HEK293 (cell line): ENCODE data around the gene PPP4R1.

Source experiments
- CTCF ChIA-PET: fragments of 350-600 bp; formaldehyde crosslinking; extraction: SDS; loops from one replicate; lab custom pipeline; 2021; ENCODE audit warnings: antibody characterized with exemption; lab: Yijun Ruan, JAX
- POLR2A ChIA-PET: fragments of 300-600 bp; formaldehyde crosslinking; extraction: SDS; loops from one replicate; lab custom pipeline; 2020; ENCODE audit warnings: antibody characterized with exemption, inconsistent platforms; lab: Yijun Ruan, JAX
- H3K27ac ChIP-seq: fragments of 200-500 bp; sonication (Bioruptor generic); 2 replicates; pipeline ENCODE4 v1.5.1; 2014; ENCODE audit warnings: low read depth, low read length, control low read depth, inconsistent platforms; ENCODE audit errors: extremely low read depth
- H3K36me3 ChIP-seq, 2 experiments: fragments of 200-500 bp in 1 of 2; sonication (Bioruptor generic) in 1 of 2; 1 replicate in 1 of 2; 2 replicates in 1 of 2; pipeline ENCODE4 v1.5.1; 2014 to 2017; ENCODE audit warnings: inconsistent platforms in 2 of 2, low read length in 2 of 2; ENCODE audit not compliant: control insufficient read depth in 2 of 2, insufficient read depth in 1 of 2
- H3K4me1 ChIP-seq: fragments of 200-500 bp; sonication (Bioruptor generic); 2 replicates; pipeline ENCODE4 v1.5.1; 2014; ENCODE audit warnings: mild to moderate bottlenecking, low read length, inconsistent platforms; ENCODE audit not compliant: control insufficient read depth, insufficient read depth
- H3K4me3 ChIP-seq: 2 replicates; pipeline ENCODE4 v1.5.1; 2011; ENCODE audit warnings: low read depth, mild to moderate bottlenecking, control low read depth, low read length, moderate library complexity
- H3K9me3 ChIP-seq: fragments of 200-500 bp; sonication (Bioruptor generic); 2 replicates; pipeline ENCODE4 v1.5.1; 2014; ENCODE audit warnings: low read depth, low read length, inconsistent platforms; ENCODE audit not compliant: control insufficient read depth, insufficient read depth
- GFI1B ChIP-seq: fragments of 450-650 bp; formaldehyde crosslinking; IDR thresholded peaks from 2 replicates; pipeline ENCODE4 v1.5.1; 2016; ENCODE audit warnings: missing biosample characterization, missing genetic modification characterization
- MEIS1 ChIP-seq: sonication (generic); formaldehyde crosslinking; IDR thresholded peaks from 2 replicates; pipeline ENCODE4 v1.8.1; 2022; ENCODE audit warnings: missing genetic modification reagents, mild to moderate bottlenecking, borderline replicate concordance
- SETDB1 ChIP-seq: IDR thresholded peaks from one replicate; pipeline ENCODE4 v1.6.1; 2017; ENCODE audit warnings: mild to moderate bottlenecking, low read length, moderate library complexity, mixed read lengths; ENCODE audit not compliant: insufficient read length
- SP2 ChIP-seq: fragments of 450-650 bp; formaldehyde crosslinking; IDR thresholded peaks from 2 replicates; pipeline ENCODE4 v1.5.1; 2016; ENCODE audit warnings: missing biosample characterization, missing genetic modification characterization
- SP3 ChIP-seq: fragments of 450-650 bp; formaldehyde crosslinking; IDR thresholded peaks from 2 replicates; pipeline ENCODE4 v1.5.1; 2016; ENCODE audit warnings: missing biosample characterization, missing genetic modification characterization
- ZBTB17 ChIP-seq: fragments of 450-650 bp; formaldehyde crosslinking; IDR thresholded peaks from 2 replicates; pipeline ENCODE4 v1.5.1; 2016; ENCODE audit warnings: missing biosample characterization, missing genetic modification characterization
- ZBTB20 ChIP-seq: fragments of 450-650 bp; formaldehyde crosslinking; IDR thresholded peaks from 2 replicates; pipeline ENCODE4 v1.5.1; 2016; ENCODE audit warnings: missing biosample characterization, missing genetic modification characterization
- ZIC2 ChIP-seq: fragments of 450-650 bp; formaldehyde crosslinking; IDR thresholded peaks from 2 replicates; pipeline ENCODE4 v1.5.1; 2016; ENCODE audit warnings: missing biosample characterization, missing genetic modification characterization
- ZNF138 ChIP-seq: fragments of 450-650 bp; formaldehyde crosslinking; IDR thresholded peaks from 2 replicates; pipeline ENCODE4 v1.5.1; 2016; ENCODE audit warnings: missing biosample characterization, missing genetic modification characterization, borderline replicate concordance
- ZNF184 ChIP-seq: fragments of 450-650 bp; IDR thresholded peaks from 2 replicates; pipeline ENCODE4 v1.5.1; 2018; ENCODE audit warnings: missing biosample characterization, mild to moderate bottlenecking, missing genetic modification characterization
- ZNF248 ChIP-seq: fragments of 450-650 bp; formaldehyde crosslinking; IDR thresholded peaks from 2 replicates; pipeline ENCODE4 v1.5.1; 2017; ENCODE audit warnings: missing biosample characterization, missing genetic modification characterization
- ZNF501 ChIP-seq: fragments of 450-650 bp; formaldehyde crosslinking; IDR thresholded peaks from 2 replicates; pipeline ENCODE4 v1.5.1; 2016; ENCODE audit warnings: missing biosample characterization, missing genetic modification characterization
- ZNF548 ChIP-seq: fragments of 450-650 bp; formaldehyde crosslinking; IDR thresholded peaks from 2 replicates; pipeline ENCODE4 v1.5.1; 2016; ENCODE audit warnings: missing biosample characterization, missing genetic modification characterization
- ZNF549 ChIP-seq: fragments of 450-650 bp; IDR thresholded peaks from 2 replicates; pipeline ENCODE4 v1.5.1; 2018; ENCODE audit warnings: missing biosample characterization, missing genetic modification characterization, mild to moderate bottlenecking, inconsistent platforms, moderate library complexity
- ZNF626 ChIP-seq: fragments of 450-650 bp; sonication (Bioruptor Pico); formaldehyde crosslinking; IDR thresholded peaks from 2 replicates; pipeline ENCODE4 v1.5.1; 2018; ENCODE audit warnings: missing biosample characterization, missing genetic modification characterization, inconsistent platforms
- ZNF747 ChIP-seq: fragments of 450-650 bp; formaldehyde crosslinking; IDR thresholded peaks from 2 replicates; pipeline ENCODE4 v1.5.1; 2016; ENCODE audit warnings: missing biosample characterization, missing genetic modification characterization
- TF ChIP-seq, protein P1 (sequence below): fragments of 450-650 bp; formaldehyde crosslinking; IDR thresholded peaks from 2 replicates; pipeline ENCODE4 v1.5.1; 2016; ENCODE audit warnings: missing biosample characterization, missing genetic modification characterization
- TF ChIP-seq, protein P2 (sequence below): fragments of 450-650 bp; formaldehyde crosslinking; IDR thresholded peaks from 2 replicates; pipeline ENCODE4 v1.5.1; 2016; ENCODE audit warnings: missing biosample characterization, missing genetic modification characterization
- TF ChIP-seq, protein P3 (sequence below): fragments of 450-650 bp; formaldehyde crosslinking; IDR thresholded peaks from 2 replicates; pipeline ENCODE4 v1.5.1; 2016; ENCODE audit warnings: missing biosample characterization, missing genetic modification characterization
- TF ChIP-seq, protein P4 (sequence below): IDR thresholded peaks from 2 replicates; pipeline ENCODE4 v1.6.1; 2011; ENCODE audit warnings: mild to moderate bottlenecking, low read depth, low read length, borderline replicate concordance
- TF ChIP-seq, protein P5 (sequence below): fragments of 450-650 bp; formaldehyde crosslinking; optimal IDR thresholded peaks from 2 replicates; pipeline ENCODE3; 2016; ENCODE audit warnings: missing biosample characterization, mild to moderate bottlenecking, missing genetic modification characterization
- TF ChIP-seq, protein P6 (sequence below): fragments of 450-650 bp; formaldehyde crosslinking; IDR thresholded peaks from 2 replicates; pipeline ENCODE4 v1.5.1; 2016; ENCODE audit warnings: missing biosample characterization, missing genetic modification characterization

Gene PPP4R1, protein sequence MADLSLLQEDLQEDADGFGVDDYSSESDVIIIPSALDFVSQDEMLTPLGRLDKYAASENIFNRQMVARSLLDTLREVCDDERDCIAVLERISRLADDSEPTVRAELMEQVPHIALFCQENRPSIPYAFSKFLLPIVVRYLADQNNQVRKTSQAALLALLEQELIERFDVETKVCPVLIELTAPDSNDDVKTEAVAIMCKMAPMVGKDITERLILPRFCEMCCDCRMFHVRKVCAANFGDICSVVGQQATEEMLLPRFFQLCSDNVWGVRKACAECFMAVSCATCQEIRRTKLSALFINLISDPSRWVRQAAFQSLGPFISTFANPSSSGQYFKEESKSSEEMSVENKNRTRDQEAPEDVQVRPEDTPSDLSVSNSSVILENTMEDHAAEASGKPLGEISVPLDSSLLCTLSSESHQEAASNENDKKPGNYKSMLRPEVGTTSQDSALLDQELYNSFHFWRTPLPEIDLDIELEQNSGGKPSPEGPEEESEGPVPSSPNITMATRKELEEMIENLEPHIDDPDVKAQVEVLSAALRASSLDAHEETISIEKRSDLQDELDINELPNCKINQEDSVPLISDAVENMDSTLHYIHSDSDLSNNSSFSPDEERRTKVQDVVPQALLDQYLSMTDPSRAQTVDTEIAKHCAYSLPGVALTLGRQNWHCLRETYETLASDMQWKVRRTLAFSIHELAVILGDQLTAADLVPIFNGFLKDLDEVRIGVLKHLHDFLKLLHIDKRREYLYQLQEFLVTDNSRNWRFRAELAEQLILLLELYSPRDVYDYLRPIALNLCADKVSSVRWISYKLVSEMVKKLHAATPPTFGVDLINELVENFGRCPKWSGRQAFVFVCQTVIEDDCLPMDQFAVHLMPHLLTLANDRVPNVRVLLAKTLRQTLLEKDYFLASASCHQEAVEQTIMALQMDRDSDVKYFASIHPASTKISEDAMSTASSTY

DNA sequence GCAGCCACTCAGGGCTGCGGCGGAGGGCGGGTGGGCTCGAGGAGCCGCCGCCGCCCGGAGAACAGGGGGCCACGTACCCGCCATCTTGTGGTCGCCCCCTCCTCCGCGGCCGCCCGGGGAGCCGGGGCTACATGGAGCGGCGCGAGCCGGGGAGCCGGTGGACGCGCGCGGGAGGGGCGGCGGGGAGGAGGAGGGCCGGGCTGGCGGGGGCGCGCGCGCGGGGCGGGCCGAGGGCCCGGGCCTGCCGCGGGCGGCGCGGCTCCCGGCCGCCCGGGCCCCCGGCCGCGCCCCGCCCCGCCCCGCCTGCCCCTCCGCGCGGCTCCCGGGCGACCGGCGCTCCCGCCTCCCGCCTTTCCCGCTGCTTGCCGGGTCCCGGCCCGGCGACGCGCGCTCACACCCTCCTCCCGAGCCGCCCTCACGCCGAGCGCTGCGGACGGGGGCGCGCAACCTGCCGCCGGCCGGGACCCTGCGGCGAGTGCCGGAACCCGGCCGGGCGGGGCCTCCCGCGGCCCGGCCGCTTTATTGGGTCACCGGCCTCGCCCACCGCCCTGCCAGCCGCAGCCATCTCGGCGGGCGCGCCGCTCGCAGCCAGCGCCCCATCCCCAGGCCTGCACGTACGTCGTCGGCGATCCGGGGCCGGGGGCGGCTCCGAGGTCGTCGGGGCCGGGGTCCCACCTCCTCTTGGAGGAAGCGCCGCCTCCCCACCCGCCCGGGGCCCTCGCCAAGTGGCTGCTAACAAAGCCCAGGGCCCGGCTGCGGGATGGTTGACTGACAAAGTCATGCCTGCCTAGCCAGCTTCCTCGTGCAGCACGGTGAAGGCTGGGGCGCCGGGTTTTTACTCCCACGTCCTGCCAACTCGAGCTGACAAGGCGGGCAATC lies at the start of gene PPP4R1:
Gene PPP4R1 (minus strand): TSS at position 159 of the 879 bp plus-strand sequence. CDS start 75 bp downstream, at position 84.
- ChIA-PET POLR2A (interaction anchor here (0.7 to 1.3 kb wide), 3 partner anchors 12 to 85 kb away, joined by 4 to 8 read pairs (median 7); no protein-coding TSS in a partner anchor), CTCF (interaction anchor here (1.6 kb wide), 1 partner anchor 39 kb away, joined by 6 read pairs; no protein-coding TSS in a partner anchor)
- Histone ChIP-seq H3K4me3 (peak within 1 kb of the TSS; percentile 72), H3K9me3 (no peaks in the 10 kb centered on the region), H3K4me1 (peaks cover 9% of the 10 kb centered on the region; the same call in 1 of the 2 replicates), H3K27ac (peak within 1 kb of the TSS; percentile 91), H3K36me3 (peaks cover 4 to 15% of the 10 kb centered on the region in 2 experiments)
- peak; percentile 19; the same call in 1 of the 2 replicates for TF ChIP-seq ZBTB17
- TF ChIP-seq, protein P1, sequence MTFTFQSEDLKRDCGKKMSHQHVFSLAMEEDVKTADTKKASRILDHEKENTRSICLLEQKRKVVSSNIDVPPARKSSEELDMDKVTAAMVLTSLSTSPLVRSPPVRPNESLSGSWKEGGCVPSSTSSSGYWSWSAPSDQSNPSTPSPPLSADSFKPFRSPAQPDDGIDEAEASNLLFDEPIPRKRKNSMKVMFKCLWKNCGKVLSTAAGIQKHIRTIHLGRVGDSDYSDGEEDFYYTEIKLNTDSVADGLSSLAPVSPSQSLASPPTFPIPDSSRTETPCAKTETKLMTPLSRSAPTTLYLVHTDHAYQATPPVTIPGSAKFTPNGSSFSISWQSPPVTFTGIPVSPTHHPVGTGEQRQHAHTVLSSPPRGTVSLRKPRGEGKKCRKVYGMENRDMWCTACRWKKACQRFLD (tag by site-specific recombination): no peak
- no peak for TF ChIP-seq ZIC2
- TF ChIP-seq ZNF501: peak; percentile 59
- no peak for TF ChIP-seq ZNF138
- no peak for TF ChIP-seq GFI1B (tag by site-specific recombination)
- no peak for TF ChIP-seq ZNF626
- TF ChIP-seq SP2: peak; percentile 59
- TF ChIP-seq, protein P2, sequence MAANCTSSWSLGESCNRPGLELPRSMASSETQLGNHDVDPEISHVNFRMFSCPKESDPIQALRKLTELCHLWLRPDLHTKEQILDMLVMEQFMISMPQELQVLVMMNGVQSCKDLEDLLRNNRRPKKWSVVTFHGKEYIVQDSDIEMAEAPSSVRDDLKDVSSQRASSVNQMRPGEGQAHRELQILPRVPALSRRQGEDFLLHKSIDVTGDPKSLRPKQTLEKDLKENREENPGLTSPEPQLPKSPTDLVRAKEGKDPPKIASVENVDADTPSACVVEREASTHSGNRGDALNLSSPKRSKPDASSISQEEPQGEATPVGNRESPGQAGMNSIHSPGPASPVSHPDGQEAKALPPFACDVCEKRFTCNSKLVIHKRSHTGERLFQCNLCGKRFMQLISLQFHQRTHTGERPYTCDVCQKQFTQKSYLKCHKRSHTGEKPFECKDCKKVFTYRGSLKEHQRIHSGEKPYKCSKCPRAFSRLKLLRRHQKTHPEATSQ: no peak
- TF ChIP-seq, protein P3, sequence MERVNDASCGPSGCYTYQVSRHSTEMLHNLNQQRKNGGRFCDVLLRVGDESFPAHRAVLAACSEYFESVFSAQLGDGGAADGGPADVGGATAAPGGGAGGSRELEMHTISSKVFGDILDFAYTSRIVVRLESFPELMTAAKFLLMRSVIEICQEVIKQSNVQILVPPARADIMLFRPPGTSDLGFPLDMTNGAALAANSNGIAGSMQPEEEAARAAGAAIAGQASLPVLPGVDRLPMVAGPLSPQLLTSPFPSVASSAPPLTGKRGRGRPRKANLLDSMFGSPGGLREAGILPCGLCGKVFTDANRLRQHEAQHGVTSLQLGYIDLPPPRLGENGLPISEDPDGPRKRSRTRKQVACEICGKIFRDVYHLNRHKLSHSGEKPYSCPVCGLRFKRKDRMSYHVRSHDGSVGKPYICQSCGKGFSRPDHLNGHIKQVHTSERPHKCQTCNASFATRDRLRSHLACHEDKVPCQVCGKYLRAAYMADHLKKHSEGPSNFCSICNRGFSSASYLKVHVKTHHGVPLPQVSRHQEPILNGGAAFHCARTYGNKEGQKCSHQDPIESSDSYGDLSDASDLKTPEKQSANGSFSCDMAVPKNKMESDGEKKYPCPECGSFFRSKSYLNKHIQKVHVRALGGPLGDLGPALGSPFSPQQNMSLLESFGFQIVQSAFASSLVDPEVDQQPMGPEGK (tag by site-specific recombination): peak; percentile 40; the same call in 1 of the 2 replicates
- TF ChIP-seq, protein P4, sequence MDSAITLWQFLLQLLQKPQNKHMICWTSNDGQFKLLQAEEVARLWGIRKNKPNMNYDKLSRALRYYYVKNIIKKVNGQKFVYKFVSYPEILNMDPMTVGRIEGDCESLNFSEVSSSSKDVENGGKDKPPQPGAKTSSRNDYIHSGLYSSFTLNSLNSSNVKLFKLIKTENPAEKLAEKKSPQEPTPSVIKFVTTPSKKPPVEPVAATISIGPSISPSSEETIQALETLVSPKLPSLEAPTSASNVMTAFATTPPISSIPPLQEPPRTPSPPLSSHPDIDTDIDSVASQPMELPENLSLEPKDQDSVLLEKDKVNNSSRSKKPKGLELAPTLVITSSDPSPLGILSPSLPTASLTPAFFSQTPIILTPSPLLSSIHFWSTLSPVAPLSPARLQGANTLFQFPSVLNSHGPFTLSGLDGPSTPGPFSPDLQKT: no peak
- TF ChIP-seq ZNF548 (tag by site-specific recombination): no peak
- TF ChIP-seq SETDB1: no peak
- TF ChIP-seq, protein P5, sequence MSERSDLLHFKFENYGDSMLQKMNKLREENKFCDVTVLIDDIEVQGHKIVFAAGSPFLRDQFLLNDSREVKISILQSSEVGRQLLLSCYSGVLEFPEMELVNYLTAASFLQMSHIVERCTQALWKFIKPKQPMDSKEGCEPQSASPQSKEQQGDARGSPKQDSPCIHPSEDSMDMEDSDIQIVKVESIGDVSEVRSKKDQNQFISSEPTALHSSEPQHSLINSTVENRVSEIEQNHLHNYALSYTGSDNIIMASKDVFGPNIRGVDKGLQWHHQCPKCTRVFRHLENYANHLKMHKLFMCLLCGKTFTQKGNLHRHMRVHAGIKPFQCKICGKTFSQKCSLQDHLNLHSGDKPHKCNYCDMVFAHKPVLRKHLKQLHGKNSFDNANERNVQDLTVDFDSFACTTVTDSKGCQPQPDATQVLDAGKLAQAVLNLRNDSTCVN (tag by site-specific recombination): peak; percentile 56
- TF ChIP-seq ZNF747 (tag by site-specific recombination): no peak
- no peak for TF ChIP-seq ZNF248 (tag by site-specific recombination)
- TF ChIP-seq ZNF549 (tag by site-specific recombination): no peak
- peak; percentile 86 for TF ChIP-seq ZBTB20 (tag by site-specific recombination)
- no peak for TF ChIP-seq ZNF184 (tag by site-specific recombination)
- TF ChIP-seq SP3: peak; percentile 51
- no peak for TF ChIP-seq MEIS1 (CRISPR knock-in tag)
- TF ChIP-seq, protein P6, sequence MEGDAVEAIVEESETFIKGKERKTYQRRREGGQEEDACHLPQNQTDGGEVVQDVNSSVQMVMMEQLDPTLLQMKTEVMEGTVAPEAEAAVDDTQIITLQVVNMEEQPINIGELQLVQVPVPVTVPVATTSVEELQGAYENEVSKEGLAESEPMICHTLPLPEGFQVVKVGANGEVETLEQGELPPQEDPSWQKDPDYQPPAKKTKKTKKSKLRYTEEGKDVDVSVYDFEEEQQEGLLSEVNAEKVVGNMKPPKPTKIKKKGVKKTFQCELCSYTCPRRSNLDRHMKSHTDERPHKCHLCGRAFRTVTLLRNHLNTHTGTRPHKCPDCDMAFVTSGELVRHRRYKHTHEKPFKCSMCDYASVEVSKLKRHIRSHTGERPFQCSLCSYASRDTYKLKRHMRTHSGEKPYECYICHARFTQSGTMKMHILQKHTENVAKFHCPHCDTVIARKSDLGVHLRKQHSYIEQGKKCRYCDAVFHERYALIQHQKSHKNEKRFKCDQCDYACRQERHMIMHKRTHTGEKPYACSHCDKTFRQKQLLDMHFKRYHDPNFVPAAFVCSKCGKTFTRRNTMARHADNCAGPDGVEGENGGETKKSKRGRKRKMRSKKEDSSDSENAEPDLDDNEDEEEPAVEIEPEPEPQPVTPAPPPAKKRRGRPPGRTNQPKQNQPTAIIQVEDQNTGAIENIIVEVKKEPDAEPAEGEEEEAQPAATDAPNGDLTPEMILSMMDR (tag by site-specific recombination): no peak
